CD14-positive monocyte (primary cell): ENCODE results near the gene HHEX. TPM values are rescaled to one million over a fixed set of nuclear protein-coding genes. Genes with fewer than 3 reads are reported as not detected.

Source experiments
- DNase-seq, 3 donors: peaks; one replicate each; pipeline ENCODE4 v3.0.0-alpha.2; 2011 to 2022
- H2AFZ ChIP-seq: 2 replicates; pipeline ENCODE4 v1.6.0; 2012; ENCODE audit warnings: mild to moderate bottlenecking, low read depth, low read length, inconsistent platforms; ENCODE audit not compliant: insufficient read depth, poor library complexity, severe bottlenecking
- H3K27ac ChIP-seq, 2 donors: 1 replicate in 1 of 2; 2 replicates in 1 of 2; pipeline ENCODE4 v1.5.1; 2012 to 2013; ENCODE audit warnings: low read length in 2 of 2, control low read depth in 1 of 2, inconsistent platforms in 1 of 2, low read depth in 1 of 2, mild to moderate bottlenecking in 1 of 2
- H3K27me3 ChIP-seq, 2 donors: one replicate each; pipeline versions ENCODE4 v1.6.0 to v1.6.1; 2011 to 2013; ENCODE audit warnings: low read length in 2 of 2; ENCODE audit not compliant: control insufficient read depth in 2 of 2, insufficient read depth in 2 of 2
- H3K36me3 ChIP-seq, 2 donors: replicated peaks in 1 of 2; 1 replicate in 1 of 2; 2 replicates in 1 of 2; pipeline versions ENCODE4 v1.5.1 to v1.6.1; 2012 to 2013; ENCODE audit warnings: low read length in 2 of 2, control low read depth in 1 of 2, inconsistent platforms in 1 of 2, mild to moderate bottlenecking in 1 of 2; ENCODE audit not compliant: insufficient read depth in 2 of 2, control insufficient read depth in 1 of 2
- H3K4me1 ChIP-seq, 2 donors: 1 replicate in 1 of 2; 2 replicates in 1 of 2; pipeline versions ENCODE4 v1.5.1 to v1.6.1; 2012 to 2013; ENCODE audit warnings: low read length in 2 of 2, control low read depth in 1 of 2, inconsistent platforms in 1 of 2, mild to moderate bottlenecking in 1 of 2, moderate library complexity in 1 of 2; ENCODE audit not compliant: insufficient read depth in 2 of 2, control insufficient read depth in 1 of 2
- H3K4me2 ChIP-seq: replicated peaks from 2 replicates; pipeline ENCODE3; 2012; ENCODE audit warnings: low read length, moderate library complexity, mild to moderate bottlenecking; ENCODE audit not compliant: poor library complexity, severe bottlenecking; ENCODE audit errors: extremely low read depth
- H3K4me3 ChIP-seq, 3 experiments: fragments of 200-600 bp in 1 of 3; sonication (generic) in 1 of 3; replicated peaks in 1 of 3; 1 replicate in 2 of 3; 2 replicates in 1 of 3; pipeline ENCODE4 v1.5.1; 2011 to 2013; ENCODE audit warnings: low read length in 3 of 3, mild to moderate bottlenecking in 3 of 3, control low read depth in 2 of 3, low read depth in 2 of 3, inconsistent platforms in 1 of 3, moderate library complexity in 1 of 3
- H3K79me2 ChIP-seq: 2 replicates; pipeline ENCODE4 v1.6.0; 2012; ENCODE audit warnings: mild to moderate bottlenecking, control low read depth, inconsistent platforms, low read length, moderate library complexity; ENCODE audit not compliant: insufficient read depth
- H3K9ac ChIP-seq: 2 replicates; pipeline ENCODE4 v1.6.0; 2017; ENCODE audit warnings: low read length, mild to moderate bottlenecking; ENCODE audit not compliant: insufficient read depth, poor library complexity, severe bottlenecking
- H3K9me3 ChIP-seq, 2 donors: replicated peaks in 1 of 2; 1 replicate in 1 of 2; 2 replicates in 1 of 2; pipeline versions ENCODE4 v1.5.1 to v1.6.1; 2012 to 2013; ENCODE audit warnings: low read length in 2 of 2, control low read depth in 1 of 2; ENCODE audit not compliant: control insufficient read depth in 1 of 2, insufficient read depth in 1 of 2
- H4K20me1 ChIP-seq: 2 replicates; pipeline ENCODE4 v1.6.0; 2012; ENCODE audit warnings: mild to moderate bottlenecking, low read length, control low read depth, moderate library complexity; ENCODE audit not compliant: insufficient read depth
- H3K27ac Mint-ChIP-seq, 7 donors: one replicate each; pipeline ENCODE4 v1.8.0; 2020; ENCODE audit warnings: mild to moderate bottlenecking in 7 of 7, mixed read lengths in 7 of 7, moderate library complexity in 6 of 7, inconsistent platforms in 2 of 7
- H3K27me3 Mint-ChIP-seq, 3 donors: one replicate each; pipeline ENCODE4 v1.8.0; 2021 to 2022; ENCODE audit warnings: low read depth in 3 of 3, mild to moderate bottlenecking in 3 of 3, mixed read lengths in 3 of 3, moderate library complexity in 3 of 3, inconsistent platforms in 1 of 3
- H3K36me3 Mint-ChIP-seq, 2 donors: one replicate each; pipeline ENCODE4 v1.8.0; 2020; ENCODE audit warnings: mixed read lengths in 2 of 2, inconsistent platforms in 1 of 2, mild to moderate bottlenecking in 1 of 2
- H3K4me1 Mint-ChIP-seq: one replicate; pipeline ENCODE4 v1.8.0; 2020; ENCODE audit warnings: mild to moderate bottlenecking, mixed read lengths
- H3K4me3 Mint-ChIP-seq, 2 donors: one replicate each; pipeline ENCODE4 v1.8.0; 2020; ENCODE audit warnings: mild to moderate bottlenecking in 2 of 2, mixed read lengths in 2 of 2, moderate library complexity in 1 of 2
- H3K9me3 Mint-ChIP-seq, 7 donors: one replicate each; pipeline ENCODE4 v1.8.0; 2020 to 2022; ENCODE audit warnings: mixed read lengths in 7 of 7, mild to moderate bottlenecking in 6 of 7, moderate library complexity in 6 of 7, inconsistent platforms in 2 of 7
- CTCF ChIP-seq: fragments of 200-600 bp; IDR thresholded peaks from one replicate; pipeline ENCODE4 v1.8.0; 2022; ENCODE audit warnings: antibody characterized with exemption, mild to moderate bottlenecking
- WGBS: methylation state at CpG from one replicate; pipeline ENCODE4 v1.1.5; 2013; ENCODE audit warnings: missing lambda C conversion rate; ENCODE audit not compliant: insufficient coverage; 5-methylcytosine and 5-hydroxymethylcytosine counted together
- intact Hi-C, 2 donors: fragments of 100-400 bp; cut with micrococcal nuclease; formaldehyde crosslinking; loops; one replicate each; pipeline versions ENCODE4 v1.15.0 to v1.15.1; 2023
- polyA plus RNA-seq, 3 donors: library from polyadenylated mRNA; depleted of rRNA in 1 of 3; unstranded in 2 of 3; stranded (reverse) in 1 of 3; fragments of 300-500 nt in 2 of 3; fragments of >200 nt in 1 of 3; fragmentation: Illumina TruSeq in 2 of 3; gene quantifications; 1 replicate in 2 of 3; 2 replicates in 1 of 3; pipeline ENCODE4 v1.2.3, GENCODE V29; 2012 to 2021

The HHEX gene
- polyA plus RNA-seq, 3 donors: 33.6 to 54.6 (median 51.2) TPM

- Histone ChIP-seq H3K79me2 (peaks cover 4% of the 10 kb centered on the region), H3K36me3 (no peaks in the 10 kb centered on the region), H4K20me1 (no peaks in the 10 kb centered on the region), H3K27ac (no peak overlapping the region), H3K4me1 (peaks cover 11 to 21% of the 10 kb centered on the region in 2 donors), H3K27me3 (no peaks in the 10 kb centered on the region), H3K9me3 (no peaks in the 10 kb centered on the region), H3K4me3 (no peak overlapping the region), H2AFZ (no peak overlapping the region), H3K9ac (no peak overlapping the region), H3K4me2 (no peak overlapping the region)
- peaks cover 3 to 6% of the 10 kb centered on the region in 2 donors for H3K36me3 Mint-ChIP-seq
- no peaks in the 10 kb centered on the region for H3K27me3 Mint-ChIP-seq
- H3K4me1 Mint-ChIP-seq: peaks cover 21% of the 10 kb centered on the region
- H3K27ac Mint-ChIP-seq: no peak overlapping the region
- peaks cover 0 to 8% (median 2%) of the 10 kb centered on the region in 7 donors for H3K9me3 Mint-ChIP-seq
- no peak for TF ChIP-seq CTCF
- no peak for DNase-seq
- intact Hi-C loops: no loop called here
- H3K4me3 Mint-ChIP-seq: no peak overlapping the region
Measured at GRCh38 chr10:92677708-92678107, 12.0 kb upstream of the HHEX start.

- no peak for TF ChIP-seq CTCF
- Histone ChIP-seq H3K79me2 (peaks cover 4% of the 10 kb centered on the region), H2AFZ (no peak overlapping the region), H4K20me1 (no peaks in the 10 kb centered on the region), H3K9me3 (no peaks in the 10 kb centered on the region), H3K4me3 (no peak overlapping the region), H3K9ac (no peak overlapping the region), H3K4me2 (no peak overlapping the region), H3K27me3 (no peaks in the 10 kb centered on the region), H3K36me3 (no peaks in the 10 kb centered on the region), H3K4me1 (peaks cover 11 to 21% of the 10 kb centered on the region in 2 donors), H3K27ac (no peak overlapping the region)
- intact Hi-C loops: no loop called here
- no peak for DNase-seq
- Mint-ChIP-seq H3K27me3 (no peaks in the 10 kb centered on the region), H3K9me3 (peaks cover 0 to 8% (median 2%) of the 10 kb centered on the region in 7 donors), H3K36me3 (peaks cover 3 to 6% of the 10 kb centered on the region in 2 donors), H3K4me3 (no peak overlapping the region), H3K27ac (peak overlapping the region in 1 of 7 donors; percentile 21), H3K4me1 (peaks cover 21% of the 10 kb centered on the region)
- 86% methylated on average over 3 of the region's 5 CpGs for WGBS
Measured at GRCh38 chr10:92678206-92678605, 11.5 kb upstream of the HHEX start.
